Thyroid gland (tissue), 4 donors: Measurements from ENCODE around the gene ZNF346.

Source experiments
- CTCF ChIP-seq, 6 experiments: fragments of 200-600 bp in 3 of 6; fragments of 450-650 bp in 3 of 6; sonication (generic) in 3 of 6; IDR thresholded peaks; one replicate each; pipeline ENCODE4 v1.5.1; 2016 to 2019; ENCODE audit warnings: antibody characterized with exemption in 6 of 6, mild to moderate bottlenecking in 2 of 6, inconsistent platforms in 1 of 6, moderate library complexity in 1 of 6
- POLR2A ChIP-seq, 2 donors: fragments of 450-650 bp; IDR thresholded peaks; one replicate each; pipeline ENCODE4 v1.6.1; 2017; ENCODE audit warnings: antibody characterized with exemption in 2 of 2, mild to moderate bottlenecking in 2 of 2, moderate library complexity in 1 of 2

- TF ChIP-seq POLR2A (IDR thresholded peaks at IDR 0.05) (peak in 1 of 2 donors; percentile 54), CTCF (IDR thresholded peaks at IDR 0.05) (peak in 1 of 6 experiments; percentile 18)
Measured at GRCh38 chr5:177006265-177006972, 16.1 kb upstream of the ZNF346 start, which contains the start of gene UIMC1.
